Measurements from ENCODE around the gene UST. TPM values are rescaled to one million over a fixed set of nuclear protein-coding genes. Genes with fewer than 3 reads are reported as not detected.
"Not testable (repeated sequence)": the region's sequence is repeated elsewhere in the genome, so short reads cannot be mapped to it uniquely, and the experiment has no call there.

UST gene
- total RNA-seq, 2 donors from 2014 or later, result 3.5 to 6.5 TPM

DNA sequence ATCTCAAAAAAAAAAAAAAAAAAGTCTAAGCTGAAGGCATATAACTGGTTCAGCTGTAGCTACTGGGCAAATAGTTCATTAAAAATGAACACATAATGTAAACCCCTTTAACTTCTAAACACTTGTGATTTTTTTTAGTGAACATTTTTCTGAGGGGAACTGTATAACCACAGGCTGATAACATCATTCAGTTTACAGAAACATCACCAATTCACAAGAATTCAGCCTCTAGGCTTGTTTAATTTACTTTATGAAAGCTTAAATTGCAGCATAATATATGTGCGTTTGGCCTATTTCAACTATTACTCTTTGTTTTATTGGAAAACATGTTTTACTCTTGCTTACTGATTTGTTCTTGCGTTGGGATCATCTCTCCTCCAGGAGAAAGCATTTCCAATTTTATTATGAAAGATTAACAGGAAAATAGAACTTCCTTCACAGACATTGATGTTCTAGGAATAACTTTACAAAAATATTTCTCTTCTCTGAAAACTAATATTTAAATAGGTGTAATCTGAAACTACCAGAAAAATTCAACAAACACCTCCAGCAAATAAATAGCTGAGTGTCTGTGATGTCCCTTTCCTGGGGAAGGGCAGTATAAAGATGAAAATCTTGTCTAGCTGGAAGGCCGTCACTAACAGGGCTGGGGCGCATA, 284.5 kb downstream of the UST start:
- intact Hi-C loops (cut with DNase I), result no loop called here
- ATAC-seq (no peak), DNase-seq (no peak)

- peak; percentile 16 to 30 for ATAC-seq
- DNase-seq, result no peak
- intact Hi-C loops (cut with DNase I), result no loop called here
Observed at GRCh38 chr6:149031859-149032598, 285.2 kb downstream of the UST start.

GRCh38 chr6:149032599-149033405, 286.0 kb downstream of the UST start:
- DNase-seq (no peak), ATAC-seq (peak; percentile 39 to 82)
- intact Hi-C loops (cut with DNase I), result no loop called here

GRCh38 chr6:149033454-149033853, 286.6 kb downstream of the UST start:
- DNase-seq (no peak), ATAC-seq (no peak)
- intact Hi-C loops (cut with DNase I), result no loop called here

GRCh38 chr6:149035766-149036165, 288.9 kb downstream of the UST start:
- no peak for DNase-seq
- no peak for ATAC-seq
- intact Hi-C loops (cut with DNase I), result no loop called here

DNA sequence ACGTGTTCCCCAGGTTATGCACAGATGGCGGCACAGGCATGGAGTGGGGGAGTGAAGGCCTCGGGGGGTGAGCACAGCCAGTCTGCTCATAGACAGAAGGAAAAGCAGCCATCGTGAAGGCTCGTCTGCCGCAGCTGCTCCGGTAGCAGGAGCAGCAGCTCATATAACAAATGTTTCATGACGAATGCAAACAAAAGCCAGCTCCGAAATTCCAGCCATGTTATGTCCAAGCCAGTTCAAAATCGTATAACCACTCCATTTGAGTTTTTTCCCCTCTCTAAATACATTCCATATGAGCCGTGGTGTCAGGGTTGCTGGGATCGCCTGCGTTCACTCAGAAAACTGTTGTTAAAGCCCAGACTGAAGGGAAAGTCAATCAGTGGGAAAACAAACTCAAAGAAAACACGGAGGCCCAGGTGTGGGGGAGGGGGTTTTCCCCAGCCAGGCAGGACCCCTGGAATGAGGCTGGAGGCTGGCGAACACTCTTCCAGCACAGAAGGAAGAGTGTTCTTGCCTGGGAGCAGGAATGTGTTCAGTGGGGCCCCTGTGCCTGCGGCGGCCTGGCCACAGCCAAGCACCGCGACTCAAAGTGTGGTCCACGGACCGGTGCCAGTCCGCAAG, 290.3 kb downstream of the UST start:
- no peak for DNase-seq
- no peak for ATAC-seq
- intact Hi-C loops (cut with DNase I), result no loop called here

- intact Hi-C loops (cut with DNase I); DNase-seq; ATAC-seq: not testable (repeated sequence)
Observed at GRCh38 chr6:149039025-149039424, 292.2 kb downstream of the UST start.

DNA sequence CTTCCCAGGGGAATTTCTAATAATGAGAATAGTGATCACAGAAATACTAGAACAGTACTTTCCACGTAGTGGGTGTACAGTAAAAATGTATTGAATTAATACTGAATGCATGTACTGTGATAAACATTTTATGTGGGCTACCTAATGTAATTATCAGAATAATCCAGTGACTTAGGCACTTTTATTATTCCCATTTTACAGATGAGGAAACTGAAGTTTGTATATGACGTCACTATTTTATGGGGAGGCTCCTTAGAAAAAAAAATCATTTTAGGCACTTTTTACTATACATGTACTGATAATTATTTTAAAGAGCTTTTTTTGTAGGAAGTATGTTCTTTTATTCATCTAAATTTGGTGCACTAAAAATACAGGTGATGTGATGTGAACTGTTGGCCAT, 295.1 kb downstream of the UST start:
- DNase-seq, result no peak
- ATAC-seq, result no peak
- intact Hi-C loops (cut with DNase I), result no loop called here

GRCh38 chr6:149043476-149044130, 296.8 kb downstream of the UST start:
- intact Hi-C loops (cut with DNase I), result no loop called here
- no peak for DNase-seq

DNA sequence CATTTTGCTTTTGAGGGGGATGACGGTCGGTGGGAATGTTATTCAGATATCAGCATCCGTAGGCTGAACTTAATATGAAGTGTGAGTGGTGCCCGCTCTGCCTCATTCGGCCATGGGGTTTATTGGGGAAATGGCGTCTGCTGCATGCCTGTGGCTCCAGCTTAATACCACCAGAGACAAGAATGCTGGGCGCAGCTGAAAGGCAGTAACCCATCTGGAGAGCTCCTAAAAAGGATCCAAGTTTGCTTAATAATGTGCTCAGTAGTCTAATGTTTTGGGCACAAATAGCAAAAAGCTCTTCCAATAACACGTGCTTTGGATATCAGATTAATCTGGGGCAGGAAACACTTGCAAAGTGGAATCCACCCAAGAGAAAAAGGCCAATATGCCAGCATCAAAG, 297.7 kb downstream of the UST start:
- DNase-seq, result no peak
- ATAC-seq, result no peak
- intact Hi-C loops (cut with DNase I), result no loop called here

More at GRCh38 chr6:149043476-149044130, 296.8 kb downstream of the UST start:
- ATAC-seq, result no peak

GRCh38 chr6:149045404-149045803, 298.6 kb downstream of the UST start:
- DNase-seq (no peak), ATAC-seq (no peak)
- intact Hi-C loops (cut with DNase I), result no loop called here

DNA sequence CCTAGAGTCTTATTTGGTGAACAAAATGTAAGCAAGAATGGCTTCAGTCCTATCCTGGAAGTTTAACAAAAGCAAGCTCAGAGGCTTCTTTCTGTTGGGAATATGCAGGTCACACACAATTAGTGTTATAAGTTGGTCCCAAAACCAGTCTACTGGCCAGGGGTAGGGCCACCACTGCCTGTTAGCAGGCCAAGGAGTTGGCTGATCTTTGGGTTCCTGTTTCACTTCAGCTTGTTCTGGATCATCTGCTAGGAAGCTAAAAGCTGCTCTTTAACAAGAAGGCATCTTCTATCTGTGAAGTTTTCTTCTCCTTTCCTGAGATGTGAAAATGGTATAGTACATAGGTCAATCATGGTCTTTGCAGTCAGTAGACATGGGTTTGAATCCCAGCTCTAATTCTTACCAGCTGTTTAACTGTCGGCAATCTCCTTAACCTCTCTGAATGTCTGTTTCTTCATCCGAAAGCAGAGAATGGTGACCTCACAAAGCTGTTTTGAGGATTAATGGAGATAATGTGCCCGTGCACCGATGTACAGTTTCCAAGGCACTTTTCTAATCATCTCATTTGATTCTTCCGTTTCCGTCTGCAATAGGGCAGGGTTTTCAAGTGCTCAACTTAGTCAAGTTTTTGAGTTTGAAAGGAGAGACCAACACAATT, 299.5 kb downstream of the UST start:
- DNase-seq, result no peak
- intact Hi-C loops (cut with DNase I), result no loop called here
- no peak for ATAC-seq

- intact Hi-C loops (cut with DNase I), result no loop called here
- ATAC-seq (no peak), DNase-seq (no peak)
Observed at GRCh38 chr6:149046822-149047246, 300.0 kb downstream of the UST start.

DNA sequence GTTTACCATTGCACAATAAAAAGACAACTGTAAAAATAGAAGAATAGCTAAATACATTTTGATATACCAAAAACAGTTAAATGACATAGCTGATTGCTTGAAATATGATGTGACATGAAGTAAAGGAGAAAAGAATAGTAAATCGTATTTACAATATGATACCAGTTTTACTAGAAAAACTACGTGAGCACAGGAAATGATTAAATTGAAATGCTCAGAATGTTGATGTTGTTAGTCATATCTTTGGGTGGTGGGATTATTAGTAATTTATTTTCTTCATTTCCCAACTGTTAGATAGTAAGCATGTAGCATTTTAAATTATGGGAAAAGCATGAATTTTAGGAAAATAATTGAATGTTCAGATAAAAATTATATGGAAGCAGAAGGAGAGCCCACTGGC, 302.4 kb downstream of the UST start:
- intact Hi-C loops (cut with DNase I), result no loop called here
- DNase-seq, result no peak
- ATAC-seq, result no peak

DNA sequence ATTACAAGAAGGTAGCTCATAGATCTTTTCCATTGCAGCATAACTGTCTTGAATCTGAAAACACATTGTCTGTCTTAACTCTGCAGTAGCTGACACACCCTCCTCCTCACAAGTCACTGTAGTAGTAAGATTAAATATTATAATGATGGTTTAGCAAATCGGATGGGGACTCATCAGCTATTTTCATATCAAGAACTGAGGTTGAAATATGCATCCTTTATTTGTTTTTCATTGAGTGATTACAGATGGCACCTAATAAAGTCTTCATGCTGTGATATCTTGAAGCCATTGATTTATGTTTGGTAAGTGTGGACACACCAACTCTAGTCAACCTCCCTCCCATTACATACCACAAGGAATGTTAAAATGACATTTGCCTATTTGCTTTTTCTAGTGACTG, 303.3 kb downstream of the UST start:
- DNase-seq, result no peak
- intact Hi-C loops (cut with DNase I), result no loop called here
- no peak for ATAC-seq

DNA sequence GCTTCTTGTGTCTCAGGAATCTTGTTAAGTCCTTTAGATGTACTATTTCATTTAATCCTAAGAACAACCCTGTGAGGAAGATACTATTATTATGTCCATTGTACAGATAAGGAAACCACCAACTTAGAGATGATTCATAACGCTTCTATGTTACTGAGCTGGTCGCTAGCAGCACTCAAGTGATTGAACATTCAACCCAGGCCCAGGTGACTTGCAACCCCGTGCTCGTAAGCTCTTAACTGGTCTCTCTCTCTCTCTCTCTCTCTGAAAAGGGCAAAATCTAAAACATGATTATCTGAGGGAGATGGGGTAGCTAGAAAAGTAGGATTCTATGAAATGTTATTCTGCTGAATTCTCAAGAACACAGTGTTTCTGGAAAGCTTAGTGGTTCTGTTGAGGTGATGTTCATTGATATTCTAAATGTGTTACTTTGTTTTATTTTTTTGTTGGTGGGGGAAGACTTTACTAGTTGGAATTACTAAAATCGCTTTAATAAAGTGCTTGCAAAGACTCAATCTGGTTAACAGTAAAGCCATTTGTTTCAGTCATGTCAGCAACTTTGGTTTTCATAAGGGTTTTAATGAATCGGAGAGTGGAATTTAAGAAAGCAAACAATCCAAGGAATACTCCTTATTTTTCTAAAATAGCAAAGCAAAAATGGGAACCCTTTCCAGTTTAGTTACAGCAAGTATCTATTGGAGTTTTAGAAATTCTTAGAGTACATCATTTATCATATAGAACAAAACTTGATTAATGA, 305.7 kb downstream of the UST start:
- no peak for DNase-seq
- intact Hi-C loops (cut with DNase I), result no loop called here
- no peak for ATAC-seq

DNA sequence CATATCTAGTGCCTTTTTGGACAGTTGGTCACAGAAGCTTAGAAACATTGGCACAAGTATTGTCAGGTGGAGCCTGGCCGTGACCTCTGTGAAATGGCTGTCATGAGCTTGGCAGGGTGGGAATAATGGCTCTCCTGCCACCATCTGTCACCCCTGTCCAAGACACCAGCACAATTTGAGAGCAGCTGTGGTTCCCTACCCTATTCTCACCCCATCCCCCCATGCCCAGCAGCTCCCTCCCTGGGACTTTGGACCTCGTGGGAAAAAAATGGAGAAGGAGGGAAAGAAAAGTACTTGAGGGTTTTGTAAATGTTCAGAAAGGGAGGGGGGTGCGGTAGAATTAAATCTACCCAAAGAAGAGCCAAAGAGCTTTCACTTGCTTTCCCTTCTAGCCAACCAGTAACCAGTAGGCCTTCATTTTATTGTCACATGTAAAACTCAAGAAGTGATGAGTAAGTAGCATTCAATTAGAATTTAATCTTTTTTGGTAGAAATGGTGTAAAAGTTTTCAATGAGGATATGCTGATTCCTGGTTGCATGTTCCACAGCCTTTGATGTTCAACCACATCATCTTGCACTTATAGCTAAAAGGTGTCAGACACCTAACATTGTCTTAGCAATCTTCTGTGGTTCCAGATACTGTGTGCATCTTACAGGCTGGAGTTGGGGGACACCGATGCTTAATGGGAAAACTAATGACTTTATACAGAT, 307.2 kb downstream of the UST start:
- ATAC-seq, result no peak
- intact Hi-C loops (cut with DNase I), result no loop called here

More for the DNA sequence above, 307.2 kb downstream of the UST start:
- DNase-seq, result no peak
